Naive thymus-derived CD4-positive, alpha-beta T cell (primary cell): ENCODE measurements around the gene C1orf105. TPM values are rescaled to one million over a fixed set of nuclear protein-coding genes. Genes with fewer than 3 reads are reported as not detected.

Source experiments
- ATAC-seq: fragments of 150-1000 bp; cut with Tn5 transposase; 2 replicates; pipeline ENCODE4 v1.10.0; 2021; ENCODE audit warnings: mild to moderate bottlenecking, moderate library complexity
- CTCF ChIA-PET: fragments of 350-600 bp; sonication (Branson Sonifier 250); formaldehyde crosslinking; loops from one replicate; lab custom pipeline; 2021; ENCODE audit warnings: antibody characterized with exemption; lab: Charles Lee
- POLR2A ChIA-PET: fragments of 350-600 bp; sonication (Branson Sonifier 250); formaldehyde crosslinking; loops from one replicate; lab custom pipeline; 2021; ENCODE audit warnings: antibody characterized with exemption, inconsistent platforms; lab: Charles Lee
- DNase-seq, 9 donors: peaks; one replicate each; pipeline versions ENCODE4 v3.0.0 to v3.0.0-alpha.2; 2020 to 2022; ENCODE audit warnings: mixed read lengths in 1 of 9
- H3K27ac ChIP-seq: one replicate; pipeline ENCODE4 v1.7.0; 2013; ENCODE audit warnings: mild to moderate bottlenecking, low read depth, low read length, moderate library complexity
- H3K27me3 ChIP-seq, 2 donors: one replicate each; pipeline ENCODE4 v1.7.0; 2013; ENCODE audit warnings: low read length in 2 of 2, mild to moderate bottlenecking in 2 of 2, moderate library complexity in 2 of 2; ENCODE audit not compliant: control insufficient read depth in 2 of 2, insufficient read depth in 2 of 2
- H3K36me3 ChIP-seq, 3 experiments: 1 replicate in 2 of 3; 2 replicates in 1 of 3; pipeline ENCODE4 v1.7.0; 2013; ENCODE audit warnings: low read length in 3 of 3, mild to moderate bottlenecking in 3 of 3, moderate library complexity in 1 of 3; ENCODE audit not compliant: insufficient read depth in 3 of 3, control insufficient read depth in 2 of 3
- H3K4me1 ChIP-seq, 2 donors: one replicate each; pipeline ENCODE4 v1.7.0; 2013; ENCODE audit warnings: low read length in 2 of 2, mild to moderate bottlenecking in 2 of 2, moderate library complexity in 1 of 2; ENCODE audit not compliant: control insufficient read depth in 2 of 2, insufficient read depth in 2 of 2
- H3K4me3 ChIP-seq: 2 replicates; pipeline ENCODE4 v1.7.0; 2013; ENCODE audit warnings: mild to moderate bottlenecking, low read length
- H3K9me3 ChIP-seq, 3 experiments: 1 replicate in 2 of 3; 2 replicates in 1 of 3; pipeline ENCODE4 v1.7.0; 2013; ENCODE audit warnings: low read length in 3 of 3; ENCODE audit not compliant: control insufficient read depth in 2 of 3
- H3K27ac Mint-ChIP-seq, 9 donors: one replicate each; pipeline ENCODE4 v1.8.0; 2020 to 2022; ENCODE audit warnings: mixed read lengths in 9 of 9, mild to moderate bottlenecking in 8 of 9, moderate library complexity in 5 of 9, inconsistent platforms in 2 of 9
- H3K27me3 Mint-ChIP-seq, 5 donors: one replicate each; pipeline ENCODE4 v1.8.0; 2021 to 2022; ENCODE audit warnings: mixed read lengths in 5 of 5, mild to moderate bottlenecking in 1 of 5
- H3K36me3 Mint-ChIP-seq, 5 donors: one replicate each; pipeline ENCODE4 v1.8.0; 2020 to 2022; ENCODE audit warnings: mixed read lengths in 5 of 5, mild to moderate bottlenecking in 3 of 5, inconsistent platforms in 1 of 5
- H3K4me1 Mint-ChIP-seq, 7 donors: one replicate each; pipeline ENCODE4 v1.8.0; 2020 to 2022; ENCODE audit warnings: mixed read lengths in 7 of 7, mild to moderate bottlenecking in 3 of 7, inconsistent platforms in 1 of 7
- H3K4me3 Mint-ChIP-seq, 10 donors: one replicate each; pipeline ENCODE4 v1.8.0; 2020 to 2022; ENCODE audit warnings: mild to moderate bottlenecking in 10 of 10, mixed read lengths in 10 of 10, moderate library complexity in 6 of 10, inconsistent platforms in 2 of 10
- H3K9me3 Mint-ChIP-seq, 11 donors: one replicate each; pipeline ENCODE4 v1.8.0; 2020 to 2022; ENCODE audit warnings: mixed read lengths in 11 of 11, mild to moderate bottlenecking in 4 of 11, inconsistent platforms in 1 of 11, moderate library complexity in 1 of 11
- intact Hi-C, 2 donors: fragments of 100-400 bp; cut with micrococcal nuclease; formaldehyde crosslinking; loops; one replicate each; pipeline ENCODE4 v1.15.1; 2023
- polyA plus RNA-seq, 2 donors: library from polyadenylated mRNA; unstranded; fragments of 300-500 nt; fragmentation: Illumina TruSeq; gene quantifications; one replicate each; pipeline ENCODE4 v1.2.3, GENCODE V29; 2021
- total RNA-seq, 6 experiments: library from RNA in 5 of 6; stranded (reverse) in 5 of 6; gene quantifications; 1 replicate in 5 of 6; 2 replicates in 1 of 6; pipeline ENCODE4 v1.2.3 and lab custom pipeline; 2021 to 2026

Gene C1orf105
- total and polyA plus RNA-seq, 7 experiments from 2014 or later: 0.86 TPM; not detected in 6

DNA sequence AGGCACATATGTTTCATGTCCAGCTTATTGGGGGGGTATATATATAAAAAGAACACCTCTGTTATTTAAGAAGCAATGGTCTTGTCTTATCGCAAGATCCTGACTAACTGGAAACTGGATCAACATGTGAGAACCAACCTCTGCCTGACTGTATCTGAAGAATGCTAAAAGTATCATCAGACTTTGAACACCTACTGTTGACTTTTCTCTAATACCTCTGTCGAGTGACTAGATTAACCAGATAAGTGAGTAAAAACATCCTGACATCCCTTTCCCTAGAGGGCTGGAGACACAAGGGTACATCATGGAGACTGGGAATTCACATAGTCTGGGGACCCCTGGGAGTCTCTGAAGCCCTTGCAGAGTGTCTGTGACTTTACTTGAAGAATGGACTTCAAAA is 49.7 kb downstream of the C1orf105 start:
- CTCF ChIA-PET: no interaction called here
- Mint-ChIP-seq H3K4me1 (peaks cover 0 to 8% (median 5%) of the 10 kb centered on the region in 7 donors), H3K27ac (no peak overlapping the region), H3K4me3 (no peak overlapping the region), H3K27me3 (peaks cover 0 to 18% (median 4%) of the 10 kb centered on the region in 5 donors), H3K9me3 (peaks cover 0 to 4% (median 0%) of the 10 kb centered on the region in 11 donors), H3K36me3 (no peaks in the 10 kb centered on the region)
- POLR2A ChIA-PET: no interaction called here
- Histone ChIP-seq H3K4me3 (no peak overlapping the region), H3K36me3 (no peaks in the 10 kb centered on the region), H3K4me1 (no peaks in the 10 kb centered on the region), H3K27ac (no peak overlapping the region), H3K9me3 (no peaks in the 10 kb centered on the region), H3K27me3 (no peaks in the 10 kb centered on the region)
- intact Hi-C loops: no loop called here
- ATAC-seq (no peak), DNase-seq (no peak)

DNA sequence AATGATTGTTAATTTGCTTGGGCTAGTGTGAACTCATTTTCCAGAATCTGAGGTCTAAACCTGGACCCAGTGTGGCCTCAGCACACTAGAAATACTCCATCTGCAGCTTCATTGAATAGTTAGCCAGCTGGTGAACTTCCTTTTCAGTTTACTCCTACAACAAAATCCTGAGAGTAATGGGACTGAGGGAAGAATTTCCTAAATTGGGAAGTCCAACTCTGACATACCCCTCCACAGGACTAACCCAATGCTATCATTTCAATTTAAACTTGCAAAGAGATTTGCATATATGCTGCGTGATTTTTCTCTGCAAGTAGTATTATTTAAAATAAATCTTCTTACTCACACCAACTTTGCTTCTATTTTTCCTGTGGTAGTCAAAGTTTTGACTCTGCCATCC is 51.2 kb downstream of the C1orf105 start:
- intact Hi-C loops: no loop called here

DNA sequence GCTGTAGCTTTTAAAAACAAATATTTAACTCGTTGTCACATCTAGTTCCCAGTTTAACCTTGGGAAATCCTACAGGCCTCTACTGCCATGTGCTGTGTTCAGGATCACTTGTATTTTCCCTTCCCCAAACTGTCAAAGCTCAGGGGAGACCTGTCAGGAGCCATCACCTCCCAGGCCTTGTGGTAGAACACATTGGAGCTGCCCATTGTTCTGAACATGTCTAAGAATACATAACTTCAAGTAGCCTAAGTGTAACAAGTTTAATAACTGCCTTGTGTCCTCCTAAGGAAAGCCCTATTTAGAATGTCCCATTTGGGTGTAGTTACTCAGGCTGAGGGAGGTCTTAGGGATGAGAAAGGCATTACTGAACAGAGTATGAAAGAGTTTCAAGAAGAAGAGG is 52.0 kb downstream of the C1orf105 start:
- H3K4me3 Mint-ChIP-seq: no peak overlapping the region
- ChIA-PET CTCF (no interaction called here), POLR2A (interaction anchor here (1.1 kb wide), 1 partner anchor 26 kb away, joined by 3 read pairs; no protein-coding TSS in a partner anchor)
- H3K27me3 ChIP-seq: no peaks in the 10 kb centered on the region
- intact Hi-C loops: no loop called here
- H3K27me3 Mint-ChIP-seq: peaks cover 0 to 18% (median 0%) of the 10 kb centered on the region in 5 donors
- no peaks in the 10 kb centered on the region for H3K36me3 ChIP-seq
- no peak overlapping the region for H3K4me3 ChIP-seq
- no peaks in the 10 kb centered on the region for H3K36me3 Mint-ChIP-seq
- no peaks in the 10 kb centered on the region for H3K9me3 Mint-ChIP-seq
- ATAC-seq (no peak), DNase-seq (no peak)
- peaks cover 0 to 12% (median 7%) of the 10 kb centered on the region in 7 donors for H3K4me1 Mint-ChIP-seq
- no peaks in the 10 kb centered on the region for H3K9me3 ChIP-seq
- H3K27ac ChIP-seq: no peak overlapping the region
- H3K27ac Mint-ChIP-seq: no peak overlapping the region
- H3K4me1 ChIP-seq: no peaks in the 10 kb centered on the region

More for the DNA sequence above, 51.2 kb downstream of the C1orf105 start:
- Histone ChIP-seq H3K27me3 (no peaks in the 10 kb centered on the region), H3K9me3 (no peaks in the 10 kb centered on the region), H3K27ac (no peak overlapping the region), H3K4me3 (no peak overlapping the region), H3K4me1 (no peaks in the 10 kb centered on the region), H3K36me3 (no peaks in the 10 kb centered on the region)
- DNase-seq (no peak), ATAC-seq (no peak)
- Mint-ChIP-seq H3K27me3 (peaks cover 0 to 18% (median 0%) of the 10 kb centered on the region in 5 donors), H3K9me3 (no peaks in the 10 kb centered on the region), H3K36me3 (no peaks in the 10 kb centered on the region), H3K4me3 (no peak overlapping the region), H3K27ac (no peak overlapping the region), H3K4me1 (peaks cover 0 to 12% (median 7%) of the 10 kb centered on the region in 7 donors)
- ChIA-PET CTCF (no interaction called here), POLR2A (no interaction called here)

DNA sequence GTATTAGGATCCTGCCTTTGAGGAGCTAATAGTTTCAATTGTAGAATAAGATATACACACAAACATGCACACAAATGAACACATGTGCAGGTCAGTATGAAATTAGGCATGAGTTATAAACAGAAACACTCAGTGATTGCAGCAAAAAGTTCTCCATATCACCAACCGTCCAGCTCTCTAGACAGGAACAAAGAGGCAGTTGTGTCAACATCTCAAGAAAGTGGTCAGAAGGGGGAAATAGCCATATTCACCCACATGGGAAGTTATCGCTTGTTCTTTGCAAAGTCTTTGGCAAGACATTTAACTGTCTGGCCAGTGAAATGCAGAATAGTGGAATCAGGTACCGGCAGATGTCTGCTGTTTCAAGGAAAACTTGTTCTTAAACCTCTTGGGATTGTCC is 52.8 kb downstream of the C1orf105 start:
- POLR2A ChIA-PET: interaction anchor here (1.1 kb wide), 1 partner anchor 26 kb away, joined by 3 read pairs; no protein-coding TSS in a partner anchor
- Mint-ChIP-seq H3K27me3 (peaks cover 0 to 18% (median 0%) of the 10 kb centered on the region in 5 donors), H3K27ac (no peak overlapping the region), H3K36me3 (no peaks in the 10 kb centered on the region), H3K4me1 (peaks cover 0 to 12% (median 7%) of the 10 kb centered on the region in 7 donors), H3K4me3 (no peak overlapping the region), H3K9me3 (no peaks in the 10 kb centered on the region)
- intact Hi-C loops: no loop called here
- Histone ChIP-seq H3K27me3 (no peaks in the 10 kb centered on the region), H3K4me3 (no peak overlapping the region), H3K27ac (no peak overlapping the region), H3K36me3 (no peaks in the 10 kb centered on the region), H3K4me1 (no peaks in the 10 kb centered on the region), H3K9me3 (no peaks in the 10 kb centered on the region)
- CTCF ChIA-PET: no interaction called here
- DNase-seq (no peak), ATAC-seq (peak; percentile 59)

DNA sequence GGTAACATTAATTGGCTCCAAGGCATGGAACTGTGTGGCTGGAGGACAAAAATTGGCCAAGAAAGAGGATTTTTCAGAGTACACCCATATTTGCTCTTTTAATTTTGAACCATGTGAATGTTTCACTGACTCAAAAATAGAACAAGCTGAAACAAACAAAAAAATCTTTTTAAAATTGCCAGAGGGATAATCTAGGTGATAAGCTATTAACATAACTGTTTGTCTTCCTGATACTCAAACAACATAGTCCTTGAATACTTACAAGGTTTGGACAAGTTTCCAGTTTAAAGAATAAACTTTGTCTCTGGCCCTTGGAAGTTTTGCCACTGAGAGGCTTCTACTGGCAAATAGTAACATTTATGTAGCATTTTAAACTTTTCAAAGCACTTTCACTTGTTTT is 53.4 kb downstream of the C1orf105 start:
- Histone ChIP-seq H3K36me3 (no peaks in the 10 kb centered on the region), H3K27me3 (no peaks in the 10 kb centered on the region), H3K9me3 (no peaks in the 10 kb centered on the region), H3K4me3 (no peak overlapping the region), H3K27ac (no peak overlapping the region), H3K4me1 (no peaks in the 10 kb centered on the region)
- intact Hi-C loops: no loop called here
- H3K4me3 Mint-ChIP-seq: no peak overlapping the region
- no peak overlapping the region for H3K27ac Mint-ChIP-seq
- H3K36me3 Mint-ChIP-seq: peaks cover 0 to 4% (median 0%) of the 10 kb centered on the region in 5 donors
- peaks cover 0 to 12% (median 8%) of the 10 kb centered on the region in 7 donors for H3K4me1 Mint-ChIP-seq
- H3K27me3 Mint-ChIP-seq: peaks cover 0 to 15% (median 0%) of the 10 kb centered on the region in 5 donors
- CTCF ChIA-PET: no interaction called here
- DNase-seq (no peak), ATAC-seq (no peak)
- no peaks in the 10 kb centered on the region for H3K9me3 Mint-ChIP-seq
- POLR2A ChIA-PET: no interaction called here

DNA sequence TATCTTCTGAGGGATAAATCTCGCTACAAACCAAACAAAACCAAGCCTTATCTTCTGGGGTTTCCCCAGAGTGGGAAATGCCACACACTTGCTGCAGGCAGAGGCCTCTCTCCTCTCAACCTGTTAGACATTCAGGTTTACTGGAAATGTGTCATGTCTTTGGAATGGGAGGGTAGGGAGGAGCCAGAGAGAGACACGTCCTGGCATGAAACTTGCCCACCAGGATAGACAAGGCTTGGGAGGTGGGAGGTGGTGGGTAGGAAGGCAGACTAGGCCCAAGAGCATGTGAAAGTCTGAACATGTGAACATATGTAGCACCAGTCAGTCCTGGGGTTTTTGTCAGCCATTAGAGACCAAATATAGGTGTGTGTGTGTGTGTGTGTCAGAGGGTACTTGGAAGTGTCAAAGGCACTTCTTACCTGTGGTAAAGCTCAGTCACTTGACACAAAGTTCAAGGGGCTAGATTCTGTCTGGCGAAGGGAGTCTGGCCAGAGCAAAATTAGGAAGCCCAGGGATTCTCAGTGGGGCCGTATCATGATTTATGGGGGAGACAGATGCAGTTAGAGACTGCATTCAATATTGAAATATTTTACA is 55.8 kb downstream of the C1orf105 start:
- ChIA-PET POLR2A (no interaction called here), CTCF (no interaction called here)
- H3K27me3 Mint-ChIP-seq: peaks cover 0 to 16% (median 5%) of the 10 kb centered on the region in 5 donors
- ATAC-seq (no peak), DNase-seq (no peak)
- Histone ChIP-seq H3K27me3 (no peaks in the 10 kb centered on the region), H3K4me1 (no peaks in the 10 kb centered on the region), H3K4me3 (no peak overlapping the region), H3K36me3 (no peaks in the 10 kb centered on the region), H3K9me3 (no peaks in the 10 kb centered on the region), H3K27ac (no peak overlapping the region)
- H3K4me1 Mint-ChIP-seq: peaks cover 6 to 20% (median 15%) of the 10 kb centered on the region in 7 donors
- no peak overlapping the region for H3K27ac Mint-ChIP-seq
- peaks cover 0 to 4% (median 0%) of the 10 kb centered on the region in 5 donors for H3K36me3 Mint-ChIP-seq
- no peak overlapping the region for H3K4me3 Mint-ChIP-seq
- intact Hi-C loops: no loop called here
- H3K9me3 Mint-ChIP-seq: no peaks in the 10 kb centered on the region

DNA sequence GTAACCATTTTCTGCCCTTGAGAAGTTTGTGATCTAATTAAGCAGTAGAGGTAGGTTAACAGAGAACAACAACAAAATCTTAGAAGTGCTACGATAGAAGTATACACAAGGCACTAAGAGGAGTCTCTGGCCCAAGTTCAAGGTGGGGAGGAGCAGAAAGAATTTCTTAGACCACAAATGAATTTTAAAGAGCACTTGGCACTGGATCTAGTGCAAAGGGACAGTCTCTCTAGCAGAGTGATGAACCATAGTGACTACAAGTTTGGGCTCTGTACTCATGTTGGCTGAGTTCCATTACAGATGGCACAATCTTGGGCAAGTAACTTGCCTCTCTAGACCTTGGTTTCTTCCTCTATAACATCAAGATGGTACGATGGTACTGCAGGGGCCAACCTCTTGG is 56.7 kb downstream of the C1orf105 start:
- Histone ChIP-seq H3K27me3 (no peaks in the 10 kb centered on the region), H3K9me3 (no peaks in the 10 kb centered on the region), H3K4me3 (no peak overlapping the region), H3K27ac (no peak overlapping the region), H3K36me3 (no peaks in the 10 kb centered on the region), H3K4me1 (no peaks in the 10 kb centered on the region)
- Mint-ChIP-seq H3K4me3 (no peak overlapping the region), H3K4me1 (peaks cover 6 to 20% (median 14%) of the 10 kb centered on the region in 7 donors), H3K9me3 (no peaks in the 10 kb centered on the region), H3K36me3 (peaks cover 0 to 4% (median 0%) of the 10 kb centered on the region in 5 donors), H3K27me3 (peaks cover 0 to 23% (median 5%) of the 10 kb centered on the region in 5 donors), H3K27ac (no peak overlapping the region)
- intact Hi-C loops: no loop called here
- no peak for DNase-seq
- ATAC-seq: no peak
- ChIA-PET POLR2A (no interaction called here), CTCF (no interaction called here)
